ENCODE data around the gene PLCH2. TPM values are rescaled to one million over a fixed set of nuclear protein-coding genes. Genes with fewer than 3 reads are reported as not detected.
"Not testable (repeated sequence)": the region's sequence is repeated elsewhere in the genome, so short reads cannot be mapped to it uniquely, and the experiment has no call there.

PLCH2 gene
- total RNA-seq, 1 donor from 2014 or later, result 0.46 TPM

- intact Hi-C loops (cut with DNase I), result loop anchor here (10.0 kb wide), 1 partner anchor 350 kb away; the partner anchor contains the start of gene FAAP20
- ATAC-seq (no peak), DNase-seq (ENCODE audit: missing footprints) (no peak)
These were observed 69.0 kb downstream of the PLCH2 start for GRCh38 chr1:2544875-2545640.

GRCh38 chr1:2545754-2546514 is 69.8 kb downstream of the PLCH2 start:
- ATAC-seq (peak; percentile 72), DNase-seq (ENCODE audit: missing footprints) (peak; percentile 95)
- intact Hi-C loops (cut with DNase I), result loop anchor here (2.0 to 10.0 kb wide), 2 partner anchors 19 to 351 kb away; partner anchors contain the start of genes FAAP20 and PANK4

- peak; percentile 73 for ATAC-seq
- intact Hi-C loops (cut with DNase I), result loop anchor here (2.0 to 10.0 kb wide), 2 partner anchors 20 to 352 kb away; partner anchors contain the start of genes FAAP20 and PANK4
These were observed 70.6 kb downstream of the PLCH2 start for GRCh38 chr1:2546515-2547209.

GRCh38 chr1:2547210-2548067 is 71.3 kb downstream of the PLCH2 start:
- no peak for ATAC-seq
- no peak for DNase-seq (ENCODE audit: missing footprints)
- intact Hi-C loops (cut with DNase I), result loop anchor here (1.0 to 10.0 kb wide), 3 partner anchors 21 to 353 kb away; partner anchors contain the start of genes FAAP20 and PANK4

More at GRCh38 chr1:2546515-2547209, 70.6 kb downstream of the PLCH2 start:
- peak; percentile 94 for DNase-seq (ENCODE audit: missing footprints)

GRCh38 chr1:2548068-2548589 is 72.0 kb downstream of the PLCH2 start:
- DNase-seq (ENCODE audit: missing footprints), result peak; percentile 92
- ATAC-seq, result peak; percentile 54
- intact Hi-C loops (cut with DNase I), result loop anchor here (1.0 to 10.0 kb wide), 2 partner anchors 134 to 353 kb away; partner anchors contain the start of gene FAAP20

GRCh38 chr1:2549367-2550029 is 73.4 kb downstream of the PLCH2 start:
- not testable (repeated sequence) for ATAC-seq; DNase-seq (ENCODE audit: missing footprints)
- intact Hi-C loops (cut with DNase I), result loop anchor here (10.0 kb wide), 1 partner anchor 355 kb away; the partner anchor contains the start of gene FAAP20

GRCh38 chr1:2550309-2550861 is 74.3 kb downstream of the PLCH2 start:
- DNase-seq (ENCODE audit: missing footprints); intact Hi-C loops (cut with DNase I); ATAC-seq: not testable (repeated sequence)

- intact Hi-C loops (cut with DNase I); DNase-seq (ENCODE audit: missing footprints); ATAC-seq: not testable (repeated sequence)
These were observed 75.5 kb downstream of the PLCH2 start for GRCh38 chr1:2551544-2551943.

GRCh38 chr1:2552189-2552588 is 76.1 kb downstream of the PLCH2 start:
- DNase-seq (ENCODE audit: missing footprints) (no peak), ATAC-seq (no peak)
- intact Hi-C loops (cut with DNase I), result no loop called here

- intact Hi-C loops (cut with DNase I); ATAC-seq; DNase-seq (ENCODE audit: missing footprints): not testable (repeated sequence)
These were observed 77.0 kb downstream of the PLCH2 start for GRCh38 chr1:2553076-2553475.

- DNase-seq (ENCODE audit: missing footprints) (no peak), ATAC-seq (no peak)
- intact Hi-C loops (cut with DNase I), result no loop called here
These were observed 78.0 kb downstream of the PLCH2 start for GRCh38 chr1:2553871-2554620.

- DNase-seq (ENCODE audit: missing footprints) (no peak), ATAC-seq (no peak)
- intact Hi-C loops (cut with DNase I), result loop anchor here (5.0 kb wide), 1 partner anchor 227 kb away; no protein-coding TSS in a partner anchor
These were observed 78.7 kb downstream of the PLCH2 start for GRCh38 chr1:2554621-2555387.
